ENCODE measurements around the gene C3. TPM values are rescaled to one million over a fixed set of nuclear protein-coding genes. Genes with fewer than 3 reads are reported as not detected.
"Not testable (repeated sequence)": the region's sequence is repeated elsewhere in the genome, so short reads cannot be mapped to it uniquely, and the experiment has no call there.

C3 gene
- total RNA-seq, 2 donors from 2014 or later, result 0.35 TPM; not detected in 1

DNA sequence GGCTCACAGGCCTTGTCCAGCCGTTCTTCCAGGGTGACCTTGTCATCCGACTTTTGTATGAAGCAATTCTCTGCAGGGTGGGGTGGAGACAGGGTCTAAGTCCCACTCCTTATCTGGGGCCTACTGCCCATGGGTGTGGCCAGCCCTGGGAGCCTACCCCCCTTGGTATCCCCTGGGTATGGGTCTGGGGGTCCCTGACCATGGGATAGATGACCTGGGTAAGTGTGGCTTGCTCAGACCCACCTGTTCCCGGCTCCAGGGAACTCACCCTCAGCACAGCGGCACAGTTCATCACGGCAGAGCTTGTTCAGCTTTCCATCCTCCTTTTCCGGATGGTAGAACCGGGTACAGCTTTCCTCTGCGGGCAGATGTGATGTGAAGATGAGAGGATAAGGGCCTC lies 41.3 kb downstream of the C3 start:
- no peak for DNase-seq
- no peaks in the 10 kb centered on the region for H3K9me3 ChIP-seq (ENCODE audit: control insufficient read depth, low read length, poor library complexity, severe bottlenecking)
- ATAC-seq, result no peak
- Mint-ChIP-seq H3K27ac (no peak overlapping the region), H3K4me1 (peaks cover 42% of the 10 kb centered on the region), H3K36me3 (ENCODE audit: low read depth) (no peaks in the 10 kb centered on the region), H3K27me3 (no peaks in the 10 kb centered on the region), H3K4me3 (no peak overlapping the region)

GRCh38 chr19:6678690-6679109 lies 41.8 kb downstream of the C3 start:
- H3K4me1 Mint-ChIP-seq, result peaks cover 44% of the 10 kb centered on the region

GRCh38 chr19:6677883-6678689 lies 42.4 kb downstream of the C3 start:
- Mint-ChIP-seq H3K27me3 (no peaks in the 10 kb centered on the region), H3K27ac (no peak overlapping the region), H3K36me3 (ENCODE audit: low read depth) (no peaks in the 10 kb centered on the region), H3K4me1 (peaks cover 44% of the 10 kb centered on the region), H3K4me3 (peak overlapping the region; percentile 63)
- no peak for ATAC-seq
- peak in 2 of 3 donors; percentile 38 to 41 for DNase-seq
- H3K9me3 ChIP-seq (ENCODE audit: control insufficient read depth, low read length, poor library complexity, severe bottlenecking), result no peaks in the 10 kb centered on the region

More at GRCh38 chr19:6678690-6679109, 41.8 kb downstream of the C3 start:
- DNase-seq, result no peak
- H3K27me3 Mint-ChIP-seq, result no peaks in the 10 kb centered on the region
- no peaks in the 10 kb centered on the region for H3K36me3 Mint-ChIP-seq (ENCODE audit: low read depth)
- no peak overlapping the region for H3K27ac Mint-ChIP-seq
- no peaks in the 10 kb centered on the region for H3K9me3 ChIP-seq (ENCODE audit: control insufficient read depth, low read length, poor library complexity, severe bottlenecking)
- ATAC-seq, result no peak
- H3K4me3 Mint-ChIP-seq, result no peak overlapping the region

DNA sequence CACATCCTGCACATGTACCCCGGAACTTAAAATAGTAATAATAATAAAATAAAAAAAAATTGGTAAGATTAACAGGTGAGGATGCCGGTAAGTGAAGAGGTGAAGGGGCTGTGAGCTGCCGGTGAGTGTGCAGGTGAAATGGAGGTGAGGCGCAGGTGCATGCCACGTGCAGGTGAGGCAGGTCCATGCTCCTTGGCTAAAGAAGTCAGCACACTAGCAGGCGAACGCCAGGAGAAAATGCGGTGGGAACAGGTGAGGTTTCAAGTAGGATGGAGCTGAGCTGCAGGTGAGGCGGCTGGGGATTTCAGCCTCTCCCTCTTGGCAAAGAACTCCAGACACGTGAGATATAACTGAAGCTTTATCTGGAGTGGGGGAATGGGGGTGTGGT lies 43.0 kb downstream of the C3 start:
- H3K27ac Mint-ChIP-seq, result no peak overlapping the region
- H3K4me1 Mint-ChIP-seq, result peaks cover 47% of the 10 kb centered on the region
- H3K27me3 Mint-ChIP-seq, result no peaks in the 10 kb centered on the region
- H3K4me3 Mint-ChIP-seq, result peak overlapping the region; percentile 63
- H3K9me3 ChIP-seq (ENCODE audit: control insufficient read depth, low read length, poor library complexity, severe bottlenecking), result no peaks in the 10 kb centered on the region
- ATAC-seq, result no peak
- H3K36me3 Mint-ChIP-seq (ENCODE audit: low read depth), result no peaks in the 10 kb centered on the region
- DNase-seq, result no peak

DNA sequence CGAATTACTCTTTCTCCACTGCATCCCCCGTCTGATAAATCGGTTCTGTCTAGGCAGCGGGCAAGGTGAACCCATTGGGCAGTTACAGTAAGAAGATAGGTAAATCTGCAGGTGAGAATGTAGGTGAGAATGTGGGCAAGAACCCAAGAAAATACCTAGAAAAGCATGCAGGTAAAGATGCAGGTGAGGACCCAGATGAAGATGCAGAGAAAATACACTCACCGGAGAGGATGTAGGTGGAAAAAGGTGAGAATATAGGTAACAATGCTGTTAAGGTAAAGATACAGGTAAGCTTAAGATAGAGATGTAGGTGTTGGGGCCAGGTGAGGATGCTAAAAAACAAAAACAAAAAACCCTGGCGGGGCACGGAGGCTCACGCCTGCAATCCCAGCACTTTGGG lies 44.2 kb downstream of the C3 start:
- ATAC-seq, result no peak
- Mint-ChIP-seq H3K27ac (peak overlapping the region; percentile 86), H3K4me3 (no peak overlapping the region), H3K4me1 (peaks cover 49% of the 10 kb centered on the region), H3K27me3 (no peaks in the 10 kb centered on the region), H3K36me3 (ENCODE audit: low read depth) (no peaks in the 10 kb centered on the region)
- no peaks in the 10 kb centered on the region for H3K9me3 ChIP-seq (ENCODE audit: control insufficient read depth, low read length, poor library complexity, severe bottlenecking)
- no peak for DNase-seq

DNA sequence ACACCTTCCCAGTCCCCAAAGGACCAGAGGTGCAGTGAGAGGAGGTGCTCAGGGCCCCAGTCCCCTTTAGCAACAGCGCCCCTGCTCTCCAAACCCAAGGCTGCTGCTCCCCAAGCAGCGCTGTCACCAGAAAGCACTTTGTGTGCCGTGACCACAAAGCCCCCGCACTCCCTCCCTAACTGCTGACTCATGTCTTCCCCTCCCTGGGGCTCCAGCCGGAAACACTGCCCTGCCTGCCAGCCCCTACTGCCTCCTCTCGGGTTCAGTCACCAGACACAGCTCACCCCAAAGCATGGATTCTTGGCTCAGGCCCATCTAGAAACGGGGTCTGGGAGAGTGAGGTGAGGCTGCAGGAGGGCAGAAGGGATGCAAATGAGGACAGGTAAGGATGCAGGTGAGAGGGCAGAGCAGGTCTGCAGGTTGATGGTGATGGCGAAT lies 45.6 kb downstream of the C3 start:
- DNase-seq (peak; percentile 55 to 79 (median 62)), ATAC-seq (peak; percentile 82)
- Mint-ChIP-seq H3K4me3 (peak overlapping the region; percentile 77), H3K27me3 (no peaks in the 10 kb centered on the region), H3K36me3 (ENCODE audit: low read depth) (peaks cover 3% of the 10 kb centered on the region), H3K4me1 (peaks cover 47% of the 10 kb centered on the region), H3K27ac (peak overlapping the region; percentile 86)
- H3K9me3 ChIP-seq (ENCODE audit: control insufficient read depth, low read length, poor library complexity, severe bottlenecking), result no peaks in the 10 kb centered on the region

DNA sequence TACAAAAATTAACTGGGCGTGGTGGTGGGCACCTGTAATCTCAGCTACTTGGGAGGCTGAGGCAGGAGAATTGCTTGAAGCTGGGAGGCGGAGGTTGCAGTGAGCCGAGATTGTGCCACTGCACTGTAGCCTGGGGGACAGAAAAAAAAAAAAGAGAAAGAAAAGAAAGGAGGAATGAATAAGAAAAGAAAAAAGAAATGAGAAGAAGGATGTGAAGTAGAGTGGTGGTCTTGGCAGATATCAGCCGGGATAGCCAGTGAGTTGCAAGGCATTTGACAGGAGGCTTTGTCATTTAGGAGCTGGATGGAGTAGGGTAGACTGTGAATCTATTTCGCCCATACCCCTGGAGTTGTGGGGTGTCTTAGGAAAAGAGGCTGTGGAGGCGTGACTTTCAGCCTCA lies 46.0 kb downstream of the C3 start:
- DNase-seq; ATAC-seq; H3K9me3 ChIP-seq (ENCODE audit: control insufficient read depth, low read length, poor library complexity, severe bottlenecking); H3K27me3 Mint-ChIP-seq; H3K36me3 Mint-ChIP-seq (ENCODE audit: low read depth): not testable (repeated sequence)
- Mint-ChIP-seq H3K27ac (peak overlapping the region; percentile 86), H3K4me1 (peaks cover 52% of the 10 kb centered on the region), H3K4me3 (peak overlapping the region; percentile 77)

GRCh38 chr19:6672693-6673290 lies 47.7 kb downstream of the C3 start:
- Mint-ChIP-seq H3K4me3 (no peak overlapping the region), H3K27ac (no peak overlapping the region), H3K27me3 (no peaks in the 10 kb centered on the region), H3K4me1 (peaks cover 55% of the 10 kb centered on the region), H3K36me3 (ENCODE audit: low read depth) (peaks cover 6% of the 10 kb centered on the region)
- H3K9me3 ChIP-seq (ENCODE audit: control insufficient read depth, low read length, poor library complexity, severe bottlenecking), result no peaks in the 10 kb centered on the region
- DNase-seq, result no peak
- no peak for ATAC-seq

DNA sequence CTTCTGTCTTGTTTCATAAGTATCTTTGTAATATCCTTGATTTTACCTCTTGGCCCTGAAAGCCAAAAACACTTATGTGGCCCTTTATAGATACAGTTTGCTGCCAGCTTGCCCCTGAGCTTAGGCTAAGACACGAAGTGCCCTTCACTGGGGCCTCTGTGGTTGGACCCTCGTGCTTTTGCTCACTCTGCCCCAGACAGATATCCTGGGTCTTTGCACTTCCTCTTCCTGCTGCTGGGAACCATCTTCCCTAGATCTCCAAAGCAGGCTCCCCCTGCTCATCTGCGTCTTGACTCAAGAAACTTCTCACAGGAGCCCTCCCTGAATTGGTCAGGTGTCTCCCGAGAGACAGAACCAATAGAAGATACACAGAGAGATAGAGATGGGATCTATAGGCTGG lies 48.5 kb downstream of the C3 start:
- ATAC-seq (no peak), DNase-seq (no peak)
- H3K36me3 Mint-ChIP-seq (ENCODE audit: low read depth), result peaks cover 6% of the 10 kb centered on the region
- peaks cover 53% of the 10 kb centered on the region for H3K4me1 Mint-ChIP-seq
- no peaks in the 10 kb centered on the region for H3K27me3 Mint-ChIP-seq
- H3K9me3 ChIP-seq (ENCODE audit: control insufficient read depth, low read length, poor library complexity, severe bottlenecking), result no peaks in the 10 kb centered on the region
- no peak overlapping the region for H3K27ac Mint-ChIP-seq
- no peak overlapping the region for H3K4me3 Mint-ChIP-seq

- peak; percentile 38 for ATAC-seq
- peak overlapping the region; percentile 99 for H3K4me3 Mint-ChIP-seq
- peaks cover 6% of the 10 kb centered on the region for H3K36me3 Mint-ChIP-seq (ENCODE audit: low read depth)
- DNase-seq, result no peak
- H3K9me3 ChIP-seq (ENCODE audit: control insufficient read depth, low read length, poor library complexity, severe bottlenecking), result no peaks in the 10 kb centered on the region
- peak overlapping the region; percentile 98 for H3K27ac Mint-ChIP-seq
- H3K27me3 Mint-ChIP-seq, result no peaks in the 10 kb centered on the region
- H3K4me1 Mint-ChIP-seq, result peaks cover 34% of the 10 kb centered on the region
Measured at GRCh38 chr19:6668691-6669090, 51.8 kb downstream of the C3 start.

DNA sequence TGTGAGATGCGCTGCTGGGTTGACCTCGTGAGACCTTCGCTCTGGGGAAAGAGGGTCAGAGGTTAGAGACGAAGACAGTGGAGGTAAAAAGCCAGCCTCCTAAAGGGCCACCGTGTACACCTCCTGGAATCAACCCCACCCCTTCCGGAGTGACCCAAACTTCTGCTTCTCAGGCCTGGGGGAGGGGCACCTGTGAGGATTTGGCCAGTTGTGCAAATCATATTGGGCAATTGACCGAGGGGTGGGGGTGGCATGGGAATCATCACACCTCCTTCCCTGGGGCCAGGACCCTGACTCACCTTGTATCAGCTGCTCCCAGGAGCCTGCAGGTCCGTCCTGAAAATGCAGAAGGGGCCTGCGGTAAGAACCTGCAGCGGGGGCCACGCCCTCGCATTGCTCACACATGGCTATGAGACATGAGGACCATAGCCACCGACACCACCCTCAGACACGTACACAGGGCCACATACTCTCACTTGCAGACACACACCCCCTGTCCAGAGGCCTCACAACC lies 53.3 kb downstream of the C3 start:
- peak overlapping the region; percentile 99 for H3K4me3 Mint-ChIP-seq
- H3K4me1 Mint-ChIP-seq, result peaks cover 31% of the 10 kb centered on the region
- H3K27me3 Mint-ChIP-seq, result no peaks in the 10 kb centered on the region
- no peaks in the 10 kb centered on the region for H3K9me3 ChIP-seq (ENCODE audit: control insufficient read depth, low read length, poor library complexity, severe bottlenecking)
- ATAC-seq, result no peak
- H3K36me3 Mint-ChIP-seq (ENCODE audit: low read depth), result peaks cover 6% of the 10 kb centered on the region
- H3K27ac Mint-ChIP-seq, result peak overlapping the region; percentile 51
- DNase-seq, result no peak

- Mint-ChIP-seq H3K27ac (peak overlapping the region; percentile 51), H3K36me3 (ENCODE audit: low read depth) (peaks cover 3% of the 10 kb centered on the region), H3K4me3 (no peak overlapping the region), H3K27me3 (no peaks in the 10 kb centered on the region), H3K4me1 (peaks cover 41% of the 10 kb centered on the region)
- no peaks in the 10 kb centered on the region for H3K9me3 ChIP-seq (ENCODE audit: control insufficient read depth, low read length, poor library complexity, severe bottlenecking)
- no peak for ATAC-seq
- DNase-seq, result no peak
Measured at GRCh38 chr19:6664916-6665315, 55.5 kb downstream of the C3 start.

DNA sequence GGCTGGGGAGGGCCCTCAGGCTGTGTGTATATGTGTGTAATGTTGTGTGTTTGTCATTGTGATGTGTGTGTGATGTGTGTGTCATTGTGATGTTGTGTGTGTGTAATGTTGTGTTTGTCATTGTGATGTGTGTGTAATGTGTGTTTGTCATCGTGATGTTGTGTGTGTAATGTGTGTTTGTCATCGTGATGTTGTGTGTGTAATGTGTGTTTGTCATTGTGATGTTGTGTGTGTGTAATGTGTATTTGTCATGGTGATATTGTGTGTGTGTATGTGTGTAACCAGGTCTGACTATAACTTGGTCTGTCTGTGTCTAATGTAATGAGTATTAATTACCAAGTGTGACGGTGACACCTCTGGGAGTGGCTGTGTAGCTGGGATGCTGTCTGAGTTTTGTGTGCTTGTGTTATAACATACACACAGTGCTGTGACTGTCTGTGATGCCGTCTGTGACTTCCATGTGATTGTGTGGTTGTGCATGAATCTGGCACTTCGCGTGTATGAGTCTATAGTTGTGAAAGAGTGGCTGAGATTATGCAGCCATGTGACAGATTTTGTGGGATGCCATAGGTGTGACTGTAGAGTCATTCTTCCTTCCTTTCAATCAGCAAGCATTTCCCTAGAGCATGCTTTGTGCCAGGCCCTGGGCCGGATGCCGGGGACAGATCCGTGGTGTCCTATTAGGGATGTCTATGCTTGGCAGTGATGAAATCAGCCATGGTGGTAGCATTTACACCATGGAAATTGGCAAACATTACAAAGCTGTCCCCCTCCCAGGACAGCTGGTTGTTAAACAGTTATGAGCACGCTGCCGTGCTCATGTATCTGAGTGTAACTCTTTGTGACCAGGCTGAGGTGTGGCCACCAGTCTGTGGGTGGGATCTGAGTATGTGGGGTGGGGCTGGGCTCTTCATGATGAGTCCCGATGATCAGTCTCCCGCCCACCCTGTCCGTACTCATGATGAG lies 56.9 kb downstream of the C3 start:
- Mint-ChIP-seq H3K27ac (no peak overlapping the region), H3K27me3 (no peaks in the 10 kb centered on the region), H3K4me3 (no peak overlapping the region), H3K36me3 (ENCODE audit: low read depth) (peaks cover 3% of the 10 kb centered on the region), H3K4me1 (peaks cover 33% of the 10 kb centered on the region)
- DNase-seq, result no peak
- H3K9me3 ChIP-seq (ENCODE audit: control insufficient read depth, low read length, poor library complexity, severe bottlenecking), result no peaks in the 10 kb centered on the region
- peak; percentile 8 for ATAC-seq
